HuH-7.5 (cell line): ENCODE measurements around the gene VPS37B.

Experiments
- DNase-seq: peaks from one replicate; pipeline ENCODE4 v3.0.0; 2011; ENCODE audit warnings: low spot score

VPS37B gene

DNA sequence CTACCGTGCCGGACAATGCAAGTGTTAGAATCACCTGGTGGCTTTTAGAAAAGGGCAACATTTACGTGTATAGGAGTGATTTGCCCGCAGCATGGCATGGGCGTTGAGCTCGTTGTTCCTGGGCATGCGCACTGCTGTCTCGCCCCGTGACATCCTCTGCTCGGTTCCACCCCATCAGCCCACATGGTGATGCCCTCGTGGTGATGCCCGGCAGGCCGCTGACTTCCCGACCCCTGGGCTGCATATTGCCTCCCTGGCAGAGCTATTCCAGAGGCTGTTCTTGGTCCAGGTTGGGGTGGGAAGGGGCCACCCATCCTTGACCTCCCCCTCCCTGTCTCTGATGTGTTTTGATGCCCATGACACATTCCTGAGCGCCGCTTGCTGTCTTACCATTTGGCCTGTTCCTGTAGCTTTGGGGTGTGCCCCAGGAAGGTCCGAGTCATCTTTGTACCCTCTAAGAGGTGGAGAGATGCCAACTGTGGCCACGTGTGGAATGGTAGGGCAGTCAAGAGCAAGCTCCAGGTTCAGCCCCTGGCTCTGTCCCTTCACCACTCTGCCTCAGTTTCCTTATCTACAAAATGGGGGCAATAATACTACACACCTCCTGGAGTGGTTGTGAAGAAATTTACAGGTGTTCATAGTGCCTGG, 55.9 kb downstream of the VPS37B start:
- DNase-seq = no peak

DNA sequence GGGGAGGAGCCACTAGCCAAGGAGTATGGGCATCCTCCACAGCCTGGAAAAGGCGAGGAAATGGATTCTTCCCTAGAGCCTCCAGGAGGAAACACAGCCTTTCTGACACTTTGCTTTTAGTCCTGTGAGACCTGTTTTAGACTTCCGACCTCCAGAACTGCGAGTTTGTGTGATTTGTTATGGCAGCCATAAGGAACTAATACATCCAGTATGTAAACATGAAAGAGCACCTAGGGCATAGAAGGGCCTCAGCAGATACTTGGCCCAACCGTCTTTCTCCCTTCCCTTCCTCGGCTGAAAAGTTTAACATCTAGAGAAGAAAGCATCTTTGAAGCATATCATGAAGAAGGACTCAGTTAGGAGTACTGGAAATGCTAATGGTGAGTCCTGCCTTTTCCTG, 57.1 kb downstream of the VPS37B start:
- DNase-seq = no peak

DNA sequence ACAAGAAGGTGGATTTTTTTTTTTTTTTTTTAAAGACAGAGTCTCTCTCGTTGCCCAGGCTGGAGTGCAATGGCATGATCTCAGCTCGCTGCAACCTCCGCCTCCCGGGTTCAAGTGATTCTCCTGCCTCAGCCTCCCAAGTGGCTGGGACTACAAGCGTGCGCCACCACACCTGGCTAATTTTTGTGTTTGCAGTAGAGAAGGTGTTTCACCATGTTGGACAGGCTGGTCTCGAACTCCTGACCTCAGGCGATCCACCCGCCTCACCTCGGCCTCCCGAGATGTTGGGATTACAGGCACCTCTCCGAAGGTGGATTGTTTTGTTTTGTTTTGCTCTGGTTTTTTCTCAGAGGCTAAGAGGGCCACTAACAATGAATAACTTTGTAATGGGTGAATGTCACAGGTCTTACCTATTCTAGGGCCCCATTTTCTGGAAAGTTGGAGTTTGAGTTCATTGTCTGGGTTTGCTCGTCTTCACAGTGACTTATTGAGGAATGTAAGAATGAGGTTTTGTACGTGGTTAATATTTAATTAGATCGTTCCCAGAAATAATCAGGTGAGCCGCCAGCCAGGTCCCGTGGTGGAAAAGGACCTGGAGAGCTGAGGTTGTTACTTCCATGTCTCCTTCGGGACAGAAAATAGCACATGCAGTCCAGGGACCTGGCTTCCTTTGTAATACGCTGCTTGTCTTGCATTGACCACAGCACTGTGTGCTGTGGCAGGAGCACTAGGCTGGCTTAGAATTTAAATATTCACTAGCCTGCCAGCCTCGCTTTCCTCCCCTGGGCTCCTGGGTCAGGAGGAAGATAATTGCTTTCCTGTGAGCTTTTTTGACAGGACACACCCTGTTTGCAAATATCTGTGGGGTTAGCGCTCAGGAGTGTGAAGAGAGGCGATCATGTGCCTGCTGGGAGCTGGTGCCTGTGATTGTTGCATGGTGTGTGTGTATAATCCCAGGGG, 58.3 kb downstream of the VPS37B start:
- peak; percentile 65 for DNase-seq

DNA sequence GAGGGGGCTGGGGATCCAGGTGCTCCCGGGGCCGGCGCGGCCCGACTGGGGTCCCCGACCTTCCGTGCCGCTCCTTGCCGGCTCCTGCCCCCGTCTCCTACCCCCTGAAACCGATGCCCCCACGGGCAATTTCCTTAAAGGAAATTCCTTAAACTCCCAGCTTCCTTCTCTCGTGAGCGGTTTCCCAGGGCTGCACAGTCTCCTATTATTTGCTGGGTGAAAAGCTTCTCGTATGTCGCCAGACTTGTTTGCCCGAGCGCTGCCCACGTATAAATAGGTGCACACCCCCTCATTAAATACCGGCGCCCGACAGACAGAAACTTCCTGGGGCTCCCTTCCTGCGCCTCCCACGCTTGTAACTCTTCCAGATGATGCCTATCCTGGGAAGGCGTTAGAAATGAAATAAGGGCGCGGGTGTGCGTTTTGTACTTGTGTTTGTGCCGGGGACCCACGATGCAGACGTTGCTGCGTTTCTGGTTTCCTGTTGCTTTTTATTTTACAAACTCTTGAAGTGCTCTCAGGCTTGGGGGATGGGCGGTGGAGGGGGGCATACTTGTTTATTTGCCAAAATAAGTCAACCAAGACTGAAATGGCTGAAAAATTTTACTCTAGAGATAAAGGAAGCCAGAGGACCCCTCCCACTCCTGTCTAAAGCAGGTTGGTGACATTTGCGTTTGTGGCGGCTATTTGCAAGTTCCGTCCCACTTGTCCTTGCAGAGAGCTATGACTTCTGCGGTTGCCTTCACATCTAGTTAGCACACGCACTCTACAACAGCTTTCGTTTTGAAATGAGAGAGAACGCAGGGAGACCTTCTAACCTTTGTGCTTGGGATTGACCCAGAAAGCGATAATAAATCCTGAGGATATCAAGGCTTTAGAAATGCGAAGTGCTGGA, 59.6 kb downstream of the VPS37B start:
- DNase-seq = peak; percentile 51

DNA sequence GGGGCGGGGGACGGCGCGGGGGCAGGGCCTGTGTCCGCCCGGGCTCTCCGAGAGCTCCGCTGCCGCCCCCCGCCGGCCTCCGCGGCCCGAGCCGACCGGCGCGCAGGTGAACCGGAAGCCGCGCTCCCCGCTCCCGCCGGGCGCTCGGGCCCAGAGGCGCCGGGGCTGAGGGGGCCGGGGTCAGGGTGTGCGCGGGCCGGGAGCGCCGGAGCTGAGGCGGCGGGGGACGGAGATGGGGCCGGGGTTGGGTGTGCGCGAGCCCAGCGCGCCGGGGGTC, 60.2 kb downstream of the VPS37B start:
- peak; percentile 58 for DNase-seq

DNA sequence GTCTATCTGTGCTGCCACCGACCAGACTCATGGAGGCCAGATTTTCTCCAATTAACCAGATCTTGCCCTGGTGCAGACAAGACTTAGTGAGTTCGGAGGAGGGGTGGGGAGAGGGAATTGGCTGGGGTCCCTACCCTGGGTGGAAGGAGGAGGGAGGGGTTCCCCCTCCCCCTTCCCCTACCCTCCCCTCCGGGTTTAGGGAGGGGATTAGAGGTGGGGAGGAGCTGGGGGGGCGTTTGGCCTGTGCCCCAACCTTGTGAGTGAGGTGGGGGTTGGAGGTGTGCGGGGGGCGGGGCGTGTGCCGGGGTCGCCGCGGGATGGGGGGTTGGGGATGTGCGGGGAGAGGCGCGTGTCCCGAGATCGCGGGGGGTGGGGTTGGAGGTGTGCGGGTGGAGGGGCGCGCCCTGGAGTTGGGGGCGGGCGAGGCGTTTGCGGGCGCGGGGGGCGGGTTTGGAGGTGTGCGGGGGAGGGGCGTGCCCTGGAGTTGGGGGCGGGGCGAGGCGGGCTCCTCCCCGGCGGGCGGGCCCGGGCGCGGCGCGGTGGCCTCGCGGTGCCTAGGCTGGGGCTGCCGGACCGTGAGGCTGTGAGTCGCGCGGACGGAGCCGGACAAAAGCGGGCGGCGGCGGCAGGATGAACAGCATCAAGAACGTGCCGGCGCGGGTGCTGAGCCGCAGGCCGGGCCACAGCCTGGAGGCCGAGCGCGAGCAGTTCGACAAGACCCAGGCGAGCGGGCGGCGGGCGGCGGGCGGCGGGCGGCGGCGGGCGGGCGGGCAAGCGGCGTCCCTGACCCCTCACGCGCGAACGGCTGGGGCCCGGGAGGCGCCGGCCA, 60.8 kb downstream of the VPS37B start, which contains the start of gene HIP1R:
Gene HIP1R, plus strand, starts transcription at position 537 of the 829 bp plus-strand sequence. Its CDS starts 94 bp downstream, at position 631.
- peak; percentile 57 for DNase-seq

DNA sequence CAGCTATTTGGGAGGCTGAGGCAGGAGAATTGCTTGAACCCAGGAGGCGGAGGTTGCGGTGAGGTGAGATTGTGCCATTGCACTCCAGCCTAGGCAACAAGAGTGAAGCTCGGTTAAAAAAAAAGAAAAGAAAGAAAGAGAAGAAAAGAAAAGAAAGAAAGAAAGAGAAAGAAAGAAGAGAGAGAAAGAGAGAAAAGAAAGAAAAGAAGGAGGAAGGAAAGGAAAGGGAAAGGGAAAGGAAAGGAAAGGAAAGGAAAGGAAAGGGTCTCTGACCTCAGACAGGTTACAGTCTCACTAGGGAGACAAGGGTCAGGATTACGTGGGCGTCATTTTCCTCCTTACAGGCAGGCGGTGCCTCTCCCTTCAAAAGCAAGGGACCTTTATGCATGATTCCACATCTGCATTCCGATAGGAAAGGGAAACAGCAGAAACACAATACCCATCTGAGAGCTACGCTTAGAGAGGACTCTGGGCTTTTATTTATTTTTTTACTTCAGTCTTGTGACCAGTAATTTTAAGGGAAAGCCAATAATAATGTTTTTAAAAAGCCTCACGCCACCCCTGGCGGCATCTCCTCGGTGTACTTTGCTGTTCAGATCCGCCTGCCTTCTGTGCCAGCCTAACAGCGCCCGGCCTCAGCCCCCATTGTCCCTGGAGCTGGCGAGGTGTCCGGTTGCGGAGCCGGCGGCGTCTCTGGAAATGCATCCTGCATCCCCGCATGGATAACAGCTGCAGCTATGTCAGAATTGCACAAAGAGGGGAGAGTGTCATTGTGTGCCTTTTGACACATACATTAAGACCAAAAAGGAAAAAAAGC, 61.6 kb downstream of the VPS37B start:
- DNase-seq = peak; percentile 67

DNA sequence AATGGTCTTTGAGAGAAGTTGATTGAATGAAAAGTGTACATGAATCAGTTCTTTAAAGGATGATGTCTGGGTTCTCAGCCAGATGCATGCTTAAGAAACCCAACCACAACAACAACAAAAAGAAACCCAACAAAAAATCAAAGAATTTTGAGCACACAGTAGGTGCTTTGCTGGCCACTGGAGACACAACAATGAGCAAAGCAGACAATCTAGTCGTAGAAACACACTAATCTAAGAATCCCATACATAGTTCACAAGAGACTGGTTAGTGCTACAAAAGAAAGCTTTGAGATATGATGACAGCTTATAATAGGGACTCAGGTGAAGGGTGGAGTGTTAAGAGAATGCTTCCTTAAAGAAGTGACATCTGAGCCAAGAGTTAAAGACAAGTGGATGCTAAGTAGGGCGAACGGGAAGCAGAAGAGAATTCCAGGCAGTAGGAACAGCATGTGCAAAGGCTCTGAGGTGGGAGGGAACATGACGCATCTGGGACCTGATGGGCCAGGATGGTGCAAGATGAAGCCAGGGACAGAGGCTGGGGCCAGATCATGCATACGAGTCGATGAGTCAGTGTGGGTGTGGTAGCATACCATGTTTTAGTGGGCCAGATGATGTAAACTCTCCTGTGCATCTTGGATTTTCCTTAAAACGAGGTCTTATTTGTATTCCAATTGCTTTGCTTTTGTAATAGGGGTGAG, 65.3 kb downstream of the VPS37B start:
- DNase-seq = no peak

DNA sequence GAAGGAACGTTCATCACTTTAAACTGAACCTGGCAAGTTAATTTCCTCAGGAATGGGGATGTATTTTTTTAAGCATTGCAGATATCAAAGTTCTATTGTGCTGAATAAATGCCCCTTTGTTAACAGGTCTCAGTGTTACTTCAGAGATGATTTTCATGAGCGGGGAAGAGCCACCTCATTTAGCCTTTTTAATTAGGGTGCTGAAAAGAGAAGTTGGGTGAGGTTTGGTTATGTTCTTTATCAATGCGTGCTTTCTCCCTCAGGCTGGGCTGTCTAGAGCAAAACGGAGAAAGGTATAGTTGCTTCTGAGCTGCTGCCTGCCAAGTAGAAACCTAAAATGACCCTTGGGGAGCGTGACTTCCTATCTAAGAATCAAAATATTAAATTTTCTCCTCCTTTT, 68.7 kb downstream of the VPS37B start:
- no peak for DNase-seq

DNA sequence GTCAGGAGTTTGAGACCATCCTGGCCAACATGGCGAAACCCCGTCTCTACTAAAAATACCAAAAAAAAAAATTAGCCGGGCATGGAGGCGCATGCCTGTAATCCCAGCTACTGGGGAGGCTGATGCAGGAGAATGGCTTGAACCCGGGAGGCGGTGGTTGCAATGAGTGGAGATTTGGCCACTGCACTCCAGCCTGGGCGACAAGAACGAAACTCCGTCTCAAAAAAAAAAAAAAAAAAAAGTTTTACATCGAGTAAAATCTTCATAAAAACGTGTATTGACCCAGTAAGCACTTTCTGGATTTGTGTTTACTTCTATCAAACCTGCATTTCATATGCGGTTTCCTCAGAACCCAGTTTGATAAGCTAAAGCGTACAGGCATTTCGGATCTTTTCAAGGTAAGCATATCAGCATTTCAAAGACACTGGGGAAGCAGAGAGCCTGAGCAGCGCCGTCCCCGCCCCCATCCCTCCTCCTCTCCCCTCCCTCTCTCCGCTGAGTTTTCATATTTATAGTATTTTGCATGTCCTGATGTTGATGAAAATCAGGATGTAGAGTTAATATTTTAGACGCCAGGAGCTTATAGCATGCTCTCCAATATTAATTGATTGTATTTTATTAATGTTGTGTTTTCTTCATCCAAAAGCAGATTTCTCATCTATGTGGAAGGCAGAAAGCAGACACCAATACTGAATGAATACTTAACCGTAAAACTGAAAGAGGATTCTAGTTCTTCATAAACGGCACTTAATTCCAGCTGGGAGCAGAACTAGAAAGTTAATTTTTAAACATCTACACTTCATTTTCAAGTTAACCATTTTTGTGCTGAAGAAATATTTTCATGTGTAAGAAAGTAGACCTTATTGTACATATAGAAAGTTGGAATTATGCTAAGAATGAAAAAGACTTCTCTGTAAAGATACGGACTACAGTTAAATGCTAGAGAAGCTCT, 69.9 kb downstream of the VPS37B start:
- DNase-seq = no peak

DNA sequence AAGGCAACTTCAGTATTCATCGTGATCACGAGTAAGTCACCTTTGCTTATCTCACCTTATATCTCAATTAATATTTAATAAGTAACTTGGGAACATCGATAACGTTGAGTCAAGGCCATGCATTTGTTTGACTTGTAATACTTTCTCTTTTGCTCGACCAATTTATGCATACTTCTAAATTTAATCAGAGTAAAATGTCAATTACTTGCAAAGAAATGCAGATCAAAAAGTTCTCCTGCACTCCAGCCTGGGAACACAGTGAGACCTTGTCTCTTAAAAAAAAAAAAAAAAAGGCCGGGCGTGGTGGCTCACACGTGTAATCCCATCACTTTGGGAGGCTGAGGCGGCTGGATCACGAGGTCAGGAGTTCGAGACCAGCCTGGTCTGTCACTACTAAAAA, 72.5 kb downstream of the VPS37B start:
- no peak for DNase-seq

DNA sequence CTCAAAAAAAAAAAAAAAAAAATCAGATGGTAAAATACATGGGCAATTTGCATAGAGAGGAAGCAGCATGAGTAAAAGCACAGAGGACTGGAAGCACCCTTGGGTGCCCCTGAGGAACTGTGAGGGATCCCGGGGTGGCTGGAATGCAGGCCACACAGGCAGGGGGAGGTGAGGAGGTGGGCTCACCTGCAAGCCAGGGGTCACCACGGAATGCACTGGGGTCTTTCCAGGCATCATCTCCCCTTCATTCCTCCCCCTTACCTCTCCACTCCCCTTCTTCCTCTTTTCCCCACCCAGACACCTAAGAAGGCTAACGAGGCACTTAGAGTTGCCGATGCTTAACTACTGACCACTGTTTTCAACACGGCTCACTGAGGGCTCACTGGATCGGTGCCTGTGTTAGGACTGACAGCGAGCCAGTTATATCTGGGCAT, 75.1 kb downstream of the VPS37B start:
- no peak for DNase-seq

DNA sequence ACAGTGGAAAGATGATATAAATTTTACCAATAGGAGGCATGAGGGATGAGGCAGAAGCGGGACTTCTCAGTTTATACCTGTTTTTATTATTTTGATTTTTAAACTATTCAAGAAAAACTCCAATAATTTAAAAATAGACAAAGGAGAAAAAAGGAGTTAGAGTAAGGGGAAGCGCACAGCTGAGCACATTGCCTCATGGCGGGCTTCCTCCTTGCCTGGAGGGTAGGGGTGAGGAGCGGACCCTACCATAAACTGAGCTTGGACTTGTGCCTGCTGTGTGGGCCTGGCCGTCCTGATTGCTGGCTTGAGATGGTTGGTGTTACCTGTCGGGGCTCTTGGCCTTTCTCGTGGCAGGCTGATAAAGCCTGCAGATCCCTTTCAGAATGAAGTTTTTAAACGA, 75.8 kb downstream of the VPS37B start:
- no peak for DNase-seq

DNA sequence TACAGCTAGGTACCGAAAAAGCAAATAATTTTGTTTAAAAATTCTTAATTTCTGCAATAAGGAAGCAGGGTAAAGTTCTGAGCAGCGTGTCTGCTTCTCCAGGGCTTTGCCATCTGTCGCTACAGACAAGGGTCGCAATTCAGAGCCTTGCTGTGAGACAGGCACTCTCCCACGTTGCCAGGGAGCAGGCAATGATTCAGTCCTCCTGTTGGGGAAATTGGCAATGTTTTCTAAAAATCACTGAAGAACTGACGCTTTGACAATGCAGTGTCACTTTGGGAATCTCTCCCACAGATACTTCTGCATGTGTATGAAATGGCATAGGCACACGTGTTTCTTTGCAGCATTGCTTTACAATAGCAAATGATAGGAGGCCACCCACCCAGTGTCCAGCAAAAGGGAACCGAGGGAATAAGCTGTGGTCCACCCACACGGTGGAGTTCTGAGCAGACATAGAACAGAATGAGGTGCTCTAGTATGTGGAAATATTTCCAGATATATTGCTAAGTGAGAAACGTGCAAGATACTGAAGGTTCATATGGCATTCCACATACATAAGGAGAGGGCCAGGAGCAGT, 76.6 kb downstream of the VPS37B start:
- no peak for DNase-seq
